Progenitor cell of endocrine pancreas (in vitro differentiated cells): ENCODE data around the gene CENPS. TPM values are rescaled to one million over a fixed set of nuclear protein-coding genes. Genes with fewer than 3 reads are reported as not detected.

Source experiments
- DNase-seq: peaks from one replicate; pipeline ENCODE4 v3.0.0; 2021; ENCODE audit warnings: low spot score; ENCODE audit not compliant: unreplicated experiment
- H3K27ac Mint-ChIP-seq: 2 replicates; pipeline ENCODE4 v1.8.0; 2021; ENCODE audit warnings: mild to moderate bottlenecking, moderate library complexity, mixed read lengths
- H3K27me3 Mint-ChIP-seq: 2 replicates; pipeline ENCODE4 v1.8.0; 2021; ENCODE audit warnings: mixed read lengths
- H3K36me3 Mint-ChIP-seq: 2 replicates; pipeline ENCODE4 v1.8.0; 2022; ENCODE audit warnings: mixed read lengths; ENCODE audit not compliant: insufficient read depth
- H3K4me1 Mint-ChIP-seq: 2 replicates; pipeline ENCODE4 v1.8.0; 2021; ENCODE audit warnings: low read depth, mixed read lengths
- H3K4me3 Mint-ChIP-seq: 2 replicates; pipeline ENCODE4 v1.8.0; 2021; ENCODE audit warnings: low read depth, mild to moderate bottlenecking, moderate library complexity, mixed read lengths
- H3K9me3 Mint-ChIP-seq: 2 replicates; pipeline ENCODE4 v1.8.0; 2021; ENCODE audit warnings: low read depth, mixed read lengths
- total RNA-seq: library from RNA; stranded (reverse); gene quantifications from 2 replicates; pipeline ENCODE4 v1.2.1, GENCODE V29; 2021
- TF ChIP-seq, protein P1 (sequence below): fragments of 200-600 bp; sonication (generic); IDR thresholded peaks from one replicate; pipeline ENCODE4 v1.5.0; 2021; ENCODE audit warnings: antibody characterized with exemption, mild to moderate bottlenecking; ENCODE audit not compliant: unreplicated experiment

CENPS gene
- total RNA-seq, 1 donor from 2014 or later, result 22.2 TPM

DNA sequence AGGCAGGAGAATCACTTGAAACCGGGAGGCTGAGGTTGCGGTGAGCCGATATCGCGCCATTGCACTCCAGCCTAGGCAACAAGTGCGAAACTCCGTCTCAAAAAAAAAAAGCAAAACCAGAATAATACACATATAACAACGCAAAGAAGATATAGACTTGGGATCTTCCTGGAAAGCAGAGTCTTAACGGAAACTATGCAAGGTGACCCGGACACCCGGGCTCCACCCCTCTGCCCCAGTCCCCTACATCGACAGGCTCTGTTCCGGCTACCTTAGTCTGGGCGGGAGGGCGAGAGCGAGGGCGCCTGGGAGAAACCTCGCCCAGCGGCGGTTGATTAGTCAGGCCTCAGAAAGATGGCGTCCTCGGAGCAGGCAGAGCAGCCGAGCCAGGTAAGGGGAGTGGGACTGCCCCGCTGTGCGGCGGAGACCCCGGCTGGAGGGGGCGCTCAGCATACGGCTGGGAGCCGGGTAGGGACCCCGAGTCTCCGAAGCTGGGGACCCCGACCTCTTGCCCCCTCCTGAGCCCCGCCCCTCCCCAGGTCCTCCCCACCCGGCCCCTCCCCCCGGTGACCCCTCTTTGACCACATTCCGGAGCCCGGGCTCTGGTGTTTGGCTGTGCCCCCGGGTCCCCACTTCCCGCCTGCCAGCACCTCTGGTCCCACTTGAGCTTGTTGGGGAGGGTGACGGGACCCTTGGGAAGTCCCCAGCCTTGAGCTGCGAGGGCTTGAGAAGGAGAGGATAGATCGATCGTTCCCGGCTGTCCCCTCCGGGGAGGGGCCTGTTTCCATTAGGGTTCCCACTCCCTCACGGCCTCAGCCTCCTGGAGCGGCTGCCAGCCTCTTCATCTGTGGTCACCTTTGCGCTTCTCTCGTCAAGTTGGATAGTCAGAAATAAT lies 44.6 kb downstream of the CENPS start, which contains the start of gene PEX14:
PEX14 (plus strand) TSS at position 338 of the 895 bp plus-strand sequence; CDS start at position 355, 17 bp downstream.
- Mint-ChIP-seq H3K4me1 (peaks cover 16% of the 10 kb centered on the region), H3K27ac (peak within 1 kb of the TSS; percentile 95), H3K9me3 (no peaks in the 10 kb centered on the region), H3K27me3 (no peaks in the 10 kb centered on the region), H3K36me3 (no peaks in the 10 kb centered on the region), H3K4me3 (peak within 1 kb of the TSS; percentile 97)
- DNase-seq, result peak; percentile 75
- TF ChIP-seq, protein P1, sequence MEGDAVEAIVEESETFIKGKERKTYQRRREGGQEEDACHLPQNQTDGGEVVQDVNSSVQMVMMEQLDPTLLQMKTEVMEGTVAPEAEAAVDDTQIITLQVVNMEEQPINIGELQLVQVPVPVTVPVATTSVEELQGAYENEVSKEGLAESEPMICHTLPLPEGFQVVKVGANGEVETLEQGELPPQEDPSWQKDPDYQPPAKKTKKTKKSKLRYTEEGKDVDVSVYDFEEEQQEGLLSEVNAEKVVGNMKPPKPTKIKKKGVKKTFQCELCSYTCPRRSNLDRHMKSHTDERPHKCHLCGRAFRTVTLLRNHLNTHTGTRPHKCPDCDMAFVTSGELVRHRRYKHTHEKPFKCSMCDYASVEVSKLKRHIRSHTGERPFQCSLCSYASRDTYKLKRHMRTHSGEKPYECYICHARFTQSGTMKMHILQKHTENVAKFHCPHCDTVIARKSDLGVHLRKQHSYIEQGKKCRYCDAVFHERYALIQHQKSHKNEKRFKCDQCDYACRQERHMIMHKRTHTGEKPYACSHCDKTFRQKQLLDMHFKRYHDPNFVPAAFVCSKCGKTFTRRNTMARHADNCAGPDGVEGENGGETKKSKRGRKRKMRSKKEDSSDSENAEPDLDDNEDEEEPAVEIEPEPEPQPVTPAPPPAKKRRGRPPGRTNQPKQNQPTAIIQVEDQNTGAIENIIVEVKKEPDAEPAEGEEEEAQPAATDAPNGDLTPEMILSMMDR, result no peak

DNA sequence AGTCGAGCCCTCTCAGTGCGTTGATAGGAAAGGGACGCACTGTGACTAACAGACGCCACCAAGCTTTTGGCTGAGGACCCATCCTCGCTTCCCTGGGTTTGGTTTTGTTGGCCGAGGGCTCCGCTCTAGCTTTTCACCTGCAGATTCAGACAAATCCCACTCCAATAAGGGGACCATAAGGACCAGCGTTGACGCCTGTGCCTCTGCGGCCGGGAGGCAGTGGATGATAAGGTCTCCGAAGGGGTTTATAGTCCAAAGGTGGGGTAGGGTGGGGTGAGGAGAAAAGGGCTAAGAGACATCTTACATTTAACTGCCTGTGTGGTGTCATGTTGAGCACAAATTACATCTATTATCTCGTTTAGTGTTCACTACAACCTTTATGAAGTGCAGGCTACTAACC lies 45.3 kb downstream of the CENPS start:
- TF ChIP-seq, protein P1, result no peak
- Mint-ChIP-seq H3K4me3 (peak overlapping the region; percentile 97), H3K9me3 (no peaks in the 10 kb centered on the region), H3K27ac (peak overlapping the region; percentile 95), H3K4me1 (peaks cover 16% of the 10 kb centered on the region), H3K36me3 (no peaks in the 10 kb centered on the region), H3K27me3 (no peaks in the 10 kb centered on the region)
- DNase-seq, result no peak

DNA sequence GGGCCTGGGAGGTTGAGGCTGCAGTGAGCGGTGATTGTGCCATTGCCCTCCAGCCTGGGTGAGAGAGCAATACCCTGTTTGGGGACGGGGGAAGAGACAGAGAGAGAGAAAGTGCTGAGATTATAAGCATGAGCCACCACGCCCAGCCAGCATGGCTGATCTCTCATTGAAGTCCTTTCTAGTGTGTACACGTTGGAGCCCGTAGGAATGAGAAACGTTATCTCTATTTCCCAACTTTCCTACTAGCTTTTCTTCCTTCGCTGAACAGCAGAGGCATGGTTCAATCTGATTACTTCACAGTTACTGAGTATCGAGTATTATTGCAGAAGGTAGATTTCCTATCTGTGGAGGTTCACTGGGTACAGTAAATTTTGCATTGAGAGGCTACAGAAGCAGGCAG lies 49.1 kb downstream of the CENPS start:
- Mint-ChIP-seq H3K9me3 (no peaks in the 10 kb centered on the region), H3K4me1 (peaks cover 14% of the 10 kb centered on the region), H3K27me3 (no peaks in the 10 kb centered on the region), H3K4me3 (no peak overlapping the region), H3K27ac (peak overlapping the region; percentile 37), H3K36me3 (peaks cover 3% of the 10 kb centered on the region)
- TF ChIP-seq, protein P1, result no peak
- DNase-seq, result no peak

DNA sequence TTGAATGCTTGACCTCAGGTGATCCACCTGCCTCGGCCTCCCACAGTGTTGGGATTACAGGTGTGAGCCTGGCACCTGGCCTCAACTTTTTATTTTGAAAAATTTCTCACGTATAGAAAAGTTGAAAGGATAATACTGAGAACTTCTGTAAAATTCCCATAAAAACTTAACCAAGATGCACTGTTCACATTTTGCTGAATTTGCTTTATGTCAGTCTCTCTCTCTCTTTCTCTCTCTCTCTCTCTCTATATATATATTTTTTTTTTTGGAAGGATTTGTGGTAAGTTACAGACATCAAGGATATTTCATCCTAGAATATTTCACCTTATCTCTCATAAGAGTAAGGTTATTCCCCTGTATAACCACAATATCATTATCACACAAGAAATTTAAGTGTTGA lies 50.4 kb downstream of the CENPS start:
- peaks cover 6% of the 10 kb centered on the region for H3K36me3 Mint-ChIP-seq
- peaks cover 7% of the 10 kb centered on the region for H3K4me1 Mint-ChIP-seq
- TF ChIP-seq, protein P1, result no peak
- DNase-seq, result no peak
- no peaks in the 10 kb centered on the region for H3K27me3 Mint-ChIP-seq
- H3K9me3 Mint-ChIP-seq, result peaks cover 3% of the 10 kb centered on the region
- H3K27ac Mint-ChIP-seq, result no peak overlapping the region
- no peak overlapping the region for H3K4me3 Mint-ChIP-seq

DNA sequence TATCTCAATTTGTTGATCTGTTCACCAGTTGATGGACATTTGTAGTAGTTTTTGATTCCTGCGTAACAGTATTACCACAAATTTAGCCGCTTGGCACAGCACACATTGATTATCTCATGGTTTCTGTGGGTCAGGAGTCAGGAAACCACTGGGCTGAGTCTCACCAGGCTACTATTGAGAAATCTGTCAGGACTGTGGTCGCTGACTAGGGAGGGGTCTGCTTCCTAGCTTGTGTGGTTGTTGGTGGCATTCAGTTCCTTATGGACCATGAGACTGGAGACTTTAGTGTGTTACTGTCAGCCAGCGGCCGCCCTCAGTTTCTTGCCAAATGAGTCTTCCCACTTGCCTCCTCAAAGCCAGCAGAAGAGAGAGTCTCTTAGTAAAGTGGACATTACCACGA lies 54.3 kb downstream of the CENPS start:
- Mint-ChIP-seq H3K4me1 (peaks cover 4% of the 10 kb centered on the region), H3K9me3 (peaks cover 3% of the 10 kb centered on the region), H3K27me3 (no peaks in the 10 kb centered on the region), H3K4me3 (no peak overlapping the region), H3K27ac (no peak overlapping the region), H3K36me3 (peaks cover 13% of the 10 kb centered on the region)
- TF ChIP-seq, protein P1, result no peak
- DNase-seq, result no peak
